Panc1 (cell line): ENCODE measurements around the gene DLG4. TPM values are rescaled to one million over a fixed set of nuclear protein-coding genes. Genes with fewer than 3 reads are reported as not detected.
A peak's percentile ranks its signal among the peaks of the same experiment; 100 is the strongest.

Source experiments
- ATAC-seq: fragments of 200-7000 bp; cut with Tn5 transposase; 2 replicates; pipeline ENCODE4 v1.9.1; 2020; ENCODE audit warnings: mild to moderate bottlenecking, moderate library complexity
- BruUV-seq: library from RNA; stranded (reverse); fragments of 400-500 nt; replicated peaks from 2 replicates; lab custom pipeline; 2021; lab: Mats Ljungman, UMichigan
- CTCF ChIA-PET: fragments of 300-600 bp; sonication (Branson Sonifier 250); formaldehyde crosslinking; loops from one replicate; lab custom pipeline; 2022; ENCODE audit warnings: antibody characterized with exemption; lab: Charles Lee
- POLR2A ChIA-PET: fragments of 300-600 bp; sonication (Branson Sonifier 250); formaldehyde crosslinking; loops from one replicate; lab custom pipeline; 2022; ENCODE audit warnings: antibody characterized with exemption; lab: Charles Lee
- DNase-seq: peaks from one replicate; pipeline ENCODE4 v3.0.0-alpha.2; 2010; ENCODE audit warnings: low read depth, low spot score
- H3K27ac ChIP-seq: 2 replicates; pipeline ENCODE4 v1.5.1; 2011; ENCODE audit warnings: mild to moderate bottlenecking, low read length, inconsistent platforms
- H3K27me3 ChIP-seq: fragments of 200-500 bp; sonication (Bioruptor generic); 2 replicates; pipeline ENCODE4 v1.6.0; 2014; ENCODE audit warnings: low read length, inconsistent platforms; ENCODE audit not compliant: control insufficient read depth, insufficient read depth
- H3K36me3 ChIP-seq: fragments of 200-500 bp; sonication (Bioruptor generic); 2 replicates; pipeline ENCODE4 v1.5.1; 2014; ENCODE audit warnings: inconsistent platforms, mild to moderate bottlenecking, low read length, moderate library complexity; ENCODE audit not compliant: control insufficient read depth, insufficient read depth
- H3K4me1 ChIP-seq: 2 replicates; pipeline ENCODE4 v1.5.1; 2011; ENCODE audit warnings: inconsistent platforms, mild to moderate bottlenecking, low read length, moderate library complexity; ENCODE audit not compliant: control insufficient read depth, insufficient read depth
- H3K4me3 ChIP-seq, 2 experiments: 2 replicates each; pipeline ENCODE4 v1.5.1; 2011 to 2012; ENCODE audit warnings: low read depth in 2 of 2, low read length in 2 of 2, mild to moderate bottlenecking in 2 of 2, inconsistent platforms in 1 of 2, moderate library complexity in 1 of 2
- H3K9me3 ChIP-seq: fragments of 200-500 bp; sonication (Bioruptor generic); 2 replicates; pipeline ENCODE4 v1.5.1; 2014; ENCODE audit warnings: low read depth, mild to moderate bottlenecking, inconsistent platforms, low read length, moderate library complexity; ENCODE audit not compliant: control insufficient read depth, insufficient read depth
- CTCF ChIP-seq: fragments of 450-650 bp; IDR thresholded peaks from 2 replicates; pipeline ENCODE4 v1.5.1; 2017; ENCODE audit warnings: mild to moderate bottlenecking
- POLR2AphosphoS5 ChIP-seq: IDR thresholded peaks from 2 replicates; pipeline ENCODE4 v1.6.1; 2012; ENCODE audit warnings: mild to moderate bottlenecking, low read depth, low read length, moderate library complexity
- REST ChIP-seq, 2 experiments: IDR thresholded peaks; 2 replicates each; pipeline ENCODE4 v1.6.1; 2011 to 2012; ENCODE audit warnings: low read depth in 2 of 2, control low read depth in 1 of 2, low read length in 1 of 2, mild to moderate bottlenecking in 1 of 2, moderate library complexity in 1 of 2; ENCODE audit not compliant: insufficient read depth in 1 of 2
- SIN3A ChIP-seq: IDR thresholded peaks from 2 replicates; pipeline ENCODE4 v1.6.1; 2012; ENCODE audit warnings: low read depth, mild to moderate bottlenecking, low read length, moderate library complexity, borderline replicate concordance; ENCODE audit not compliant: insufficient read depth
- TCF7L2 ChIP-seq: IDR thresholded peaks from 2 replicates; pipeline ENCODE4 v1.6.1; 2011; ENCODE audit warnings: mild to moderate bottlenecking, low read depth, low read length, inconsistent platforms
- in situ Hi-C: cut with HindIII; loops from 2 replicates; pipeline ENCODE4 v1.10.0; 2016; ENCODE audit warnings: low sequenced_read_pairs, low pct_unique_long_range_greater_than_20kb
- intact Hi-C: fragments of 100-400 bp; cut with micrococcal nuclease; formaldehyde crosslinking; loops from one replicate; pipeline ENCODE4 v1.10.0; 2022; ENCODE audit not compliant: unreplicated experiment
- total RNA-seq: library from RNA; stranded (reverse); gene quantifications from one replicate; pipeline ENCODE4 v1.2.1, GENCODE V29; 2021; ENCODE audit not compliant: unreplicated experiment

DLG4 gene
- total RNA-seq, 1 experiment from 2014 or later = 32.4 TPM

GRCh38 chr17:7263801-7264078 lies 44.1 kb upstream of the DLG4 start:
- ChIA-PET POLR2A (no interaction called here), CTCF (interaction anchor here (0.6 kb wide), 1 partner anchor 196 kb away, joined by 10 read pairs; no protein-coding TSS in a partner anchor)
- intact Hi-C loops = no loop called here
- ATAC-seq (no peak), DNase-seq (no peak)
- Histone ChIP-seq H3K27me3 (no peaks in the 10 kb centered on the region), H3K4me1 (peaks cover 22% of the 10 kb centered on the region), H3K9me3 (no peaks in the 10 kb centered on the region), H3K27ac (peak overlapping the region; percentile 81), H3K36me3 (peaks cover 3% of the 10 kb centered on the region; the same call in 1 of the 2 replicates), H3K4me3 (peak overlapping the region; percentile 50 to 65; a peak in 3 of 4 replicates)
- no peak for TF ChIP-seq REST (IDR thresholded peaks at IDR 0.05; ENCODE audit: insufficient read depth in 1 of 2, low read depth in 2 of 2, low read length in 1 of 2)
- TF ChIP-seq CTCF = no peak
- no peak for TF ChIP-seq POLR2AphosphoS5
- TF ChIP-seq TCF7L2 = no peak
- TF ChIP-seq SIN3A = no peak
- no TSS peak for BruUV-seq
- in situ Hi-C loops = no loop called here

DNA sequence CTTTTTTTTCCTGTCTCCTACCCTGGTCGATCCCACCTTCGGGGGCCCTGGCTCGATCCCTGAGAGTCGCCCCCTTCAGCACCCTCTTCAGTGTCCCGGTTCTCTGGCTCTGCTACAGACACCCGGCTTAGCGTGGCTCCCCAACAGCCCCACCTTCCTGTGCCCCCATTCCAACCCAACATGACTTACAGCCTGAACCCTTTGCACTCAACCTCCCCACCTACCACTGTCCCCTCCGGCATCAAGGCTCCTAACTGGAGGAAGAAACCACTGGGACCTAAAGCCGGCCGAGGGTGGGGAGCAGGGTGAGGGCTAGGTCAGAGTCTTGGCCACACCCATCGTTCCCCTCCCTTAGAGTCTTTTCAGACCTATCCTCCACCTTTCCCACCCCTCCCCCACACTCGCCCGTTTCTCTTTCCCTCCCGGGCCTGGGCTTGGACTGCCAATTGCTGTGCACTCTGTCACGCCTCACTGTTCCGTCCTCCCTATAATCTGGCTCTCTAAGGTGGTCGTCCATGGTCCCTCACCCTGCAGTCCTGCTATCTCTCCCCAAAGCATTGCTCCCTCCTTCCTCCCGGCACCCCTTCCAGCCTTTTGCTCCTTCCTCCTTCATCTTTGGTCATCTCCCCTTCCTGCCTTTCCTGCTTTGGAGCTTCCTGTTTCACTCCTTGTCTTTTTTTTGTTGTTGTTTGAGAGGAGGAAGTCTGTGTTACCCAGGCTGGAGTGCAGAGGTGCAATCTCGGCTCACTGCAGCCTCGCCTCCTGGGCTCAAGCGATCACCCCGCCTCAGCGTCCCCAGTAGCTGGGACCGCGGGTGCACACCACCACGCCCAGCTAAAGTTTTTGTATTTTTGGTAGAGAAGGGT lies 43.5 kb upstream of the DLG4 start:
- Histone ChIP-seq H3K27me3 (no peaks in the 10 kb centered on the region), H3K9me3 (no peaks in the 10 kb centered on the region), H3K4me3 (peak overlapping the region; percentile 50 to 65), H3K27ac (peak overlapping the region; percentile 81), H3K4me1 (peaks cover 22% of the 10 kb centered on the region), H3K36me3 (peaks cover 3% of the 10 kb centered on the region)
- TF ChIP-seq CTCF (no peak), SIN3A (0 out of 2 replicates have a peak, but pooled peaks have one; percentile 20), POLR2AphosphoS5 (peak; percentile 54; the same call in 1 of the 2 replicates), REST (IDR thresholded peaks at IDR 0.05; ENCODE audit: insufficient read depth in 1 of 2, low read depth in 2 of 2, low read length in 1 of 2) (no peak), TCF7L2 (no peak)
- no peak for DNase-seq
- ATAC-seq = peak; percentile 63
- ChIA-PET CTCF (interaction anchor here (0.6 kb wide), 1 partner anchor 197 kb away, joined by 10 read pairs; no protein-coding TSS in a partner anchor), POLR2A (no interaction called here)
- in situ Hi-C loops = no loop called here
- BruUV-seq = no TSS peak
- intact Hi-C loops = no loop called here
